ENCODE data around the gene C15orf39.
"Not testable (repeated sequence)": the region's sequence is repeated elsewhere in the genome, so short reads cannot be mapped to it uniquely, and the experiment has no call there.

Gene C15orf39

DNA sequence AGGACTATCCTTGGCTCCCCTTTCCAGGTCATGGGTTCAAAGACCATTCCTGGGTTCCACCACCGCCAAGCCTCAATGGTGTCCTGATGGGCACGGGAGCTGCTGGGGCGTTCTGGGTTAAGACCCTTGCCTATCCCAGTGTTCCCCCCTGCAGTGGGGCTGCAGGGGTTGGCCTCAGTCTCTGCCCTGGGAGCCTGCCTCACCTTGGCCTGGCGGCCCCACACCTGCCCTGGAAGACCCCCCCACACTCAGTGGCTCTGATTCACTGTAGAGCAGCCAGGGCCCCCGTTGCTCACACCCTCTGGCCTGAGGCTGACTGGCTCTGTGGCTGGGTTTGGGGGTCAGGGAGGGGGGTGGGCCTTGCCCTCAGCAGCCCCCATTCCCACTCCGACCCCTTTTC, 22.0 kb downstream of the C15orf39 start:
- no peak for DNase-seq (ENCODE audit: insufficient read length, low spot score)
- FAIRE-seq: no peak
- no peak for TF ChIP-seq POLR2A (IDR thresholded peaks at IDR 0.05; ENCODE audit: low read depth, low read length)

DNA sequence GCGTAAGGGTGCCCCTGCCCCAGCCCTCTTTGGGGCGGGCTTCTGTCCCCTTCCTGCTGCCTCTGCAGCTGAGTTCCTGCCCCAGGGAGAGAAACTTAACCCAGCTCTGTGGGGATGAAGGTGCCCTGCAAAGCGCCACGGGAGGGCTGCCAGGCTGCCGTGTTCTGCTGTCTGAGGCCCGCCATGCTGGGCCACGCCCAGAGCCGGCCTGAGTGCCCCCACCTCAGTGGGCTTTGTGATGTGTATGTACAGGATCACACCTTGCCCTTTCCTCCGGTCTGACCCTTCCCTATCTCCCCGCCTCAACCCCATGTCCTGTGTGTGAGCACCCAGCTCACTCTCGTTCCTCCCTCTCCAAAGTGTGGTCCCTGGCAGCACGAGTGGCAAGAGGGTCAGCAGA, 22.6 kb downstream of the C15orf39 start:
- no peak for DNase-seq (ENCODE audit: insufficient read length, low spot score)
- TF ChIP-seq POLR2A (IDR thresholded peaks at IDR 0.05; ENCODE audit: low read depth, low read length): no peak
- no peak for FAIRE-seq

DNA sequence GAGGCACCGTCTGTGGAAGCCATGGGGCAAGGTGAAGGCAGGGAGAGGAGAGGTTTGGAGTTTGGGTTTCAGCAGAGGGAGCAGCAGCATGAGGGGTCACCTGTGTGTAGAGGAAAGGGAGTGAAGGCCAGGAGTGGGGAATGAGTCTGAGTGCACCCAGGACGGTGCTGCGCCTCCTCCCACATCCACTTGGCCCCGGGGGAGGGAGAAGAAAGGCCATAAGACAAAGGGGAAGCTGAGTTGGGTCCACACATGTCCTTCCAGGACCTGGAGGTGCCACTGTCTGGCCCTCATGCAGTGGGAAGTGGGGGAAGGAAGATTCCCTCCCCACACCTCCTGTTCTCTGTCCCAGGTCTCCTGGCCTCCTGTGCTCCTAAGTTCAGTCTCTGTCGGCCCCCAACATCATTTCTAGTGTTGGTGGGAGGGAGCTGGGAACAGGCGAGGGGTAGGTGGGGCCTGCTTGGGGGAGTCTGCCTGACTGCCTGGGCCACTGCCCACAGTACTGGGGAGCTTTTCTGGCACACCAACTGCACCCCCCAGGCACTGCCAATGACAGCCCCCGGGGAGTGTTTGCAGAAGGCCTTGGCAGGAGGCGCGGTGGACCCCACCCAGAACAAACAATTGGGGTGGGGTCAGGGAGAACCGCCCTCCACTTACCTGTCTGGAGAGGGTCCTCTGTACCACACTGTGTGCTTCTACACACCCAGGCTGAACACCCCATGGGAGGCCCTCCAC, 23.6 kb downstream of the C15orf39 start:
- not testable (repeated sequence) for FAIRE-seq; DNase-seq (ENCODE audit: insufficient read length, low spot score)

DNA sequence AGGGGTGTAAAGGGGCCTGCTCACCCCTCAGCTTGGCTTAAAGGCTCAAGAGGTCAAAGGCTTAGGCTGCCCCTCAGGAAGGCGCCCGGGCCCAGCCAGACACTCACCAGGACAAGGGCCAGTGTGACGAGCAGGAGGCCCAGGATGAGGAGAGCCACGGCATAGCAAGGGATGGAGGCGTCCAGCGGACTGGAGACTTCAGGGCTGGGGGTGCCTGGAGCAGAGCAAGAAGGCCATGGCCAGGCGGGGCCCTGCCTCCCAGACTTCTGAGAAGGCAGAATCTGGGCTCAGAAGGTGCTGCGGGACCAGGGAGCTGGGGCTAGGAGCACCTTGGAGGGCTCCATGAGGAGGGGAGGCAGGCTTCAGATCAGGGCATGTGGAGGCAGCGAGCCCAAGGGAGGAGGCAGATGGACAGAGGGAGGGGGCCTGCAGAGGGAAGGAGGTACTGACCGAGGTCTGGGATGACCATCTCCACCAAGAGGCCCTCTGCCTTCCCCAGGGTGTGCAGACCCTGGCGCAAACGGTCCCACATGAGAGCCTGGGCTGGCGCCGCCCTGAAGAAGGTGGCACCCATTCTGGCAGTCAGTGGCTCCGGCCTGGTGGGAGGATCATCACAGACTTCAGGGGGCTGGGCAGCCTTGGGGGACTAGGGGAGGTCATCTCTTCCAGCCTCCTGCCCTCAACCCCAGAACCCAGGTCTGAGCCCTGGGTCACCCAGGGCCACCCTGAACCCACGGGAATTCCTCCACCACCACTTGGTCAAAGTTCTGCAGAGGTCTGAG, 24.5 kb downstream of the C15orf39 start:
- TF ChIP-seq POLR2A (IDR thresholded peaks at IDR 0.05; ENCODE audit: low read depth, low read length): no peak
- FAIRE-seq (no peak), DNase-seq (ENCODE audit: insufficient read length, low spot score) (no peak)

DNA sequence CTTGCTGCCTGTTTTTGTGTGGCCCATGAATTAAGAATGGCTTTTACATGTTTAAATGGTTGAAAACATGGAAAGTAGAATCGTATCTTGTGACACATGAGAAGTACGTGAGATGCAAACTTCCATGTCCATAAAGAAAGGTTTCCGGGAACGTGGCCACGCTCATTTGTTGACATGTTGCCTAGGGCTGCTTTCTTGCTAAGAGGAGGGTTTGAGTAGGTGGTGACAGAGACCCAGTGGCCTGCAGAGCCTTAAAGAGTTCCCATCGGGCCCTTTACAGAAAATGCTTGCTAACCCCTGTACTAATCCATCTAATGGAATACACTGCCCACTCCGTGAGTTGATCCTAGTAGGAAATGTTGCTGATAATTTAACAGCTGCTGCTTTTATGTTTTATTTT, 25.4 kb downstream of the C15orf39 start:
- FAIRE-seq; DNase-seq (ENCODE audit: insufficient read length, low spot score): not testable (repeated sequence)

DNA sequence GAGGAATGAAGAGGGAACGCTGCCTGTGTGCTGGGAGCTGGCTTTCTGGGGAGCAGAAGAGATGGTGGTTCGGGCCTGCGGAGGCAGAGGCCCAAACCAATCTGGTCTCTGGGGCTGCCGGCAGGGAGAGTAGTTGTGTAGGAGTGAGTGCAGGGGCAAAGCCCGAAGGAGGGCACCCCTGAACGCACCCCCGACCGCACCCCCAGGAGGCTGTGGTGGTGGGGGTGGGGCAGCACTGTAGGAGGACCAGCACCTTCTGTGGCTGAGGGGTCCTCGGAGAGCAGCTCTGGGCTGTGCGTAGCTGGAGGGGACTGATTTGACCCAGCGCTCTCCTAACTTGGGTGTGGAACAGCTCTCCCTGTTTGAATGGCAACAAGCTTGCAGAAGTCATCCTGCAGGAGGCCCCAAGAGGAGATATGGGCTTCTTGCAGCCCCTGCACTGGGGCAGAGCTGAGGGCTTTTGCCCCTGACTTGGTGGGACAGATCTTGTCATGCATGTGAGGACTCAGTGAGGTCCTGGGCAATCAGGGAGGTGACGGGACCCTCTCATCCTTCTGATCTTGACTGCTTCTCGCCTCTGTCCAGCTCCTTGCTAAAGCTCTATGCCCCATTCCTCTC, 26.1 kb downstream of the C15orf39 start:
- DNase-seq (ENCODE audit: insufficient read length, low spot score) (no peak), FAIRE-seq (no peak)
- no peak for TF ChIP-seq POLR2A (IDR thresholded peaks at IDR 0.05; ENCODE audit: low read depth, low read length)

DNA sequence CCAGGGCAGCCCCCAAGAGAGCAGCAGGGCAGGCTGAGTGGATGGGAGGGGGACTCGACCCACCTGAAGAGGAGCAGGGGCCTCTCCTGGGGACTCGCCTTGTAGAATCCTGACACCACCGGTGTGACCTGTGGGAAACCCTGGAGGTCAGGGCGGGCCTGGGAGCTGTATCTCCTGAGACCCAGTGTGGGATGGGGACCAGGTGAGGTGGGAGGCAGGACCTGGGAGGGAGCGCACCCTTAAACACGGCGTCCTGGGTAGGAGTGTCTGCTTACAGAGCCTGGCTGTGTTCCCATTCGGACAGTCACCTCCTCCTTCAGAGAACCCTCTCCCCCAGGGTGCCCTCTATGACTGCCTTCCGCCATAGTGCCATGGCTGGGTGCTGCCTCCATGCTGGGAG, 27.1 kb downstream of the C15orf39 start:
- no peak for TF ChIP-seq POLR2A (IDR thresholded peaks at IDR 0.05; ENCODE audit: low read depth, low read length)
- FAIRE-seq (no peak), DNase-seq (ENCODE audit: insufficient read length, low spot score) (no peak)

DNA sequence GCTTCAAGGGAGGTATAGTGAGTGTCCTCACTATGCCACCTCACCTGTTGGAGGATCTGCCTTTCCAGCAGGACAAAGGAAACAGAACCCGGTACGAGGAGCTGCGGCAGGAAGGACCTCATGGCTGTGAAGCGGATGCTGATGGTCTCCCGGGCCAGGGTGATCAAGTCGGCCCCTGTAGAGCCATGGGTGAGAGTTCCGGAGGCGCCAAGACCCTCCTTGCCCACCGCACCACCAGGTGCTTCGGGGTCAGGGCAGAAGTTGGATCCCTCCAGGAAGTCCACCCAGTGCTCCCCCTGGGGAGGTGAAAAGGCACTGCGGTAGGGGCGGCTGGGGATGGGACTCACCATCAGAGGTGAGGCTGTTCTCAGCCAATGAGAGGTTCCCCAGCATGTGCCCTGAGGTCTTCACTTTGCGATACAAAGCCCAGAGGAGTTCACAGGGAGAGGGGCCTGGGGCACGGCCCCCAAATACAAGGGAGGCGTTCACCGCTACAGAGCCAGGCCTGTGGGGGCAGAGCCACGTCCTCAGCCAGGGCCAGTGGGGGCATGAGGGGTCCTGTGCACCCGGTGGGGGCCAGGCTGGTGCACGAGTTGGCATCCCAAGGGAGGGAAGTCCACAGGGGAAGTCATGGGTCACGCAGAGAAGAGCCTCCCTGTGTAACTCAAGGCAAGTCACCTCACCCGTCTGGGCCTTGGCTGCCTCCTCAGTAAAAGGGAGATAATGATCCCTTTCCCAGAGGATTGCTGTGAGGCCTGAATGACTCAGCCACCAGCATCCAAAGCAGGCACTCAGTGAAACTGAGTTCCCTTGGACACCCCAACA, 27.7 kb downstream of the C15orf39 start:
- no peak for FAIRE-seq
- TF ChIP-seq POLR2A (IDR thresholded peaks at IDR 0.05; ENCODE audit: low read depth, low read length): no peak
- DNase-seq (ENCODE audit: insufficient read length, low spot score): no peak

DNA sequence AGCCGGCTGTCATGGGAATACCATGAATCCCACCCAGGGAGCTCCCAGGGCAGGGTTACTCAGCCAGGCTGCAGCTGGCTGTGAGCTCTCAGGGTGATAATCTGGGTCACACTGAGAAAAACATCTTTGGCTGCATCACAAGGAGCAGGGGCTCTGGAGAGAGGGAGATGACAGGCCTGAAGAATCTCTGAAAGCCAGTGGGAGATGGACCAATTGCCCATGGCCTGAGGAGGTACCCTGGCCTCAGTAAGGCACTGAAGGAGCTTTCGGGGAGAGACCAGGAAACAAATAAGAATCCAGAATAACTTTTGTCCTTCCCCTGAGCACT, 28.3 kb downstream of the C15orf39 start:
- FAIRE-seq (no peak), DNase-seq (ENCODE audit: insufficient read length, low spot score) (no peak)
- no peak for TF ChIP-seq POLR2A (IDR thresholded peaks at IDR 0.05; ENCODE audit: low read depth, low read length)

DNA sequence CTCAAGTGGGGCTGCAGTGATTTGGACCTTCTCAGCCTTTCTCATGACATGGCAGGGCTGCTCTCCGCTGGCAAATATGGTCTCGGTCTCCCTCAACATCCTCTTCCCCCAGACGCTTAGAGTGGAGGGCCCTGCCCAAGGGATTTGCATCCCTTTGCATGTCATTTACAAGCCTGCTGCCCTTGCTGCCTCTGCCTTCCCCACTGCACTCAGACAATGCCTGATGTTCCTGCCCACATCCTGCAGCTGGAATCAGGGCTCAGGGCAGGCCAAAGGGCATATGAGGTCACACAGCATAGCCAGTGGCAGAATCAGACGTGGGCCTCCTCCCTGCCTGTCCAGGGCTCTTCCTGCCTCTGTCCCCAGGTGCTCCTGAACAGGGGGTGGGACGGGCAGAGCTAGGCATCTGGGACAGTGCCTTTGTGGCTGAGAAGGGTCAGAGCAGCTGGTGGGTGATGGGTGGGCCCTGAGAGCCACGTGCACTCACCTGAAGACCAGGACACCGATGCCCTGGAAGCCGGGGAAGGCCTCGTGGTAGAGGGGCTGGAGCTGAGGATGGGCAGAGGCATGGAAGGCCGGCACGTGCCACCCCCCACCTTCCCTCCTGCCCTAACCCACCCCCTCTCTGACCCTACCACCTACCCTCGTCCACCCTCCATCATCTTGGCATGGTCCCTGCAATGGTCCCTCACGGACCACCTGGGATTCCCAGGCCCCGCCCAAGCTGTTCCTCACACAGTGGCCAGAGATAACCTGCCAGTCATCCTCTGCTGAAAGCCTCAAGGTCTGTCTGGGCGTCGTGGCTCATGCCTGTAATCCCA, 29.1 kb downstream of the C15orf39 start:
- DNase-seq (ENCODE audit: insufficient read length, low spot score) (no peak), FAIRE-seq (no peak)
- no peak for TF ChIP-seq POLR2A (IDR thresholded peaks at IDR 0.05; ENCODE audit: low read depth, low read length)

DNA sequence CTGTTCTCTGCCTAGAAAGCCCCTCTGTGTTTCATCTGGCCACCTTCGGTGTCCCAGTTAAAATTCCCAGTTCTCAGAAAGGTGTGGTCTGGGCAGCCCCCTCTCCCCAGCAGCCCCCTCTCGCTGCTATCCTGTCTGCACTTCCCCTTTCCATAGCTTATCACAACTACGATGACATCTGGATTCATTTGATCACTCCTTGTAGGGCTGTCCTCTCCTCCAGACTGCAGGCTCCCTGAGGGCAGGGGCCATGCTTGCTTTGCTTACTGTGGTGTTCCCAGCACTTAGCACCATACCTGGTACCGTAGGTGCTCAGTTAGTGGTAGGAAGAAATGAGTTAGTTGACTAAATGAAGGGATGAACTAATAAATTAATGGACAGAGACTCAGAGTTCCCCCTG, 30.2 kb downstream of the C15orf39 start:
- FAIRE-seq (no peak), DNase-seq (ENCODE audit: insufficient read length, low spot score) (no peak)
- no peak for TF ChIP-seq POLR2A (IDR thresholded peaks at IDR 0.05; ENCODE audit: low read depth, low read length)

DNA sequence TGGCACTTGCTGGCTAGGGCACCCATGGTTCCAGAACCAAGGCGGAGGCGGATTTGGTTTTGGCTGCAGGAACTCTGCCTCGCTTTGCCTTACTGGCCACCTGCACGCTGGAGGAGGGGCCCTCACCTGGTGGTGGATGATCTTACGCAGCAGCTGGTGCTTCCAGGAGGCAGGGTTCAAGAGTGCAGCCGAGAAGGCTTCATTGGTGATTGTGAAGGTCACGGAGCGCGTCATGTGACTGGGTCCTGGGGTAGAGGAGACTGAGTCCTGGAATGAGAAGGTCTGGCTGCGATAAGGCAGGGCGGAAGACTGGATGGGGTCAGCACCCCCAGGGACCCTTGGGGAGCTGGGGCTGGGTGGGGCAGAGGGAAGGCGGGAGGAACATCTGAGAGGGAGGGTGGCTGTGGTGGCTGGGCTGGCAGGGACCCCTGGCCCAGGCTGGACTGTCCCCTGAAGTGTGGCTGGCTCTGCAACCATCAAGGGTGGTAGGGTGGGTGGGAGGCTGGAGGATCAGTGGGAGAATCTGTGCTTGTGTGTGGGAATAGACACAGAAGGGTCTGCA, 30.7 kb downstream of the C15orf39 start:
- FAIRE-seq (no peak), DNase-seq (ENCODE audit: insufficient read length, low spot score) (no peak)
- no peak for TF ChIP-seq POLR2A (IDR thresholded peaks at IDR 0.05; ENCODE audit: low read depth, low read length)
